HL-60 (cell line): ENCODE data around the gene RGR.

Source experiments
- CTCF ChIP-seq: IDR thresholded peaks from one replicate; pipeline ENCODE4 v1.5.1; 2011; ENCODE audit warnings: low read length, control low read depth, inconsistent platforms; ENCODE audit not compliant: insufficient read depth
- POLR2AphosphoS5 ChIP-seq: IDR thresholded peaks from 2 replicates; pipeline ENCODE4 v1.6.1; 2012; ENCODE audit warnings: low read depth
- REST ChIP-seq: IDR thresholded peaks from 2 replicates; pipeline ENCODE4 v1.6.1; 2012; ENCODE audit warnings: low read depth; ENCODE audit not compliant: insufficient replicate concordance

- no peak for TF ChIP-seq CTCF
- TF ChIP-seq REST = no peak
- TF ChIP-seq POLR2AphosphoS5 = no peak
Observed at GRCh38 chr10:84308021-84308420, 63.2 kb downstream of the RGR start.
